Measurements from ENCODE around the gene MKNK1.

MKNK1 gene

DNA sequence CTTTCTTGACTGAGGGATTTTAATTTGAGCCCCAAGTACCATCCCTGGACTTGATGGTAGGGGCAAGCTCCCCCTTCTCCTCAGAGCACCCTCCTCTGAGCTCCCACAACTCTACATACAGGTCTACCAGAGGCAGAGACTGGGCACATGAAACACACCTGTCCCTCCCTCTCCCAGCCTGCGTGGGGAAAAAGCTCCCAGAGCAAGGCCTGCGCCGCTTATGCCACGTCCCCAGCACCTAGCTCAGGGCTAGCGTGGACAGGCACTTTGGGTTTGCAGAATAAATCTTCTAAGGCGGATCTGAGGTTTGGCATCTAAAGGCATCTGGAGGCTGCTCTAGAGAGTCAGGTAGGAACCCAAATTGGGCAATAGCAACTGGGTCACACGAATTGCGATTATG lies 45.1 kb downstream of the MKNK1 start:
- DNase-seq (ENCODE audit: low read depth), result no peak
- TF ChIP-seq POLR2A (IDR thresholded peaks at IDR 0.05; ENCODE audit: extremely low read depth, insufficient read length), result no peak
- TF ChIP-seq MYC (IDR thresholded peaks at IDR 0.05; ENCODE audit: low read depth, low read length), result no peak
- TF ChIP-seq, protein P1, sequence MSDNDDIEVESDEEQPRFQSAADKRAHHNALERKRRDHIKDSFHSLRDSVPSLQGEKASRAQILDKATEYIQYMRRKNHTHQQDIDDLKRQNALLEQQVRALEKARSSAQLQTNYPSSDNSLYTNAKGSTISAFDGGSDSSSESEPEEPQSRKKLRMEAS (IDR thresholded peaks at IDR 0.05; ENCODE audit: low read depth, low read length), result no peak
- TF ChIP-seq CTCF (IDR thresholded peaks at IDR 0.05; ENCODE audit: low read depth, low read length), result no peak
- H3K4me3 ChIP-seq (ENCODE audit: low read depth, low read length), result no peak overlapping the region

- H3K4me3 ChIP-seq (ENCODE audit: low read depth, low read length), result no peak overlapping the region
- DNase-seq (ENCODE audit: low read depth), result no peak
- TF ChIP-seq CTCF (IDR thresholded peaks at IDR 0.05; ENCODE audit: low read depth, low read length) (no peak), MYC (IDR thresholded peaks at IDR 0.05; ENCODE audit: low read depth, low read length) (no peak), POLR2A (IDR thresholded peaks at IDR 0.05; ENCODE audit: extremely low read depth, insufficient read length) (no peak)
- TF ChIP-seq, protein P1 (IDR thresholded peaks at IDR 0.05; ENCODE audit: low read depth, low read length), result no peak
Measured at GRCh38 chr1:46558141-46558963, 45.7 kb downstream of the MKNK1 start.

DNA sequence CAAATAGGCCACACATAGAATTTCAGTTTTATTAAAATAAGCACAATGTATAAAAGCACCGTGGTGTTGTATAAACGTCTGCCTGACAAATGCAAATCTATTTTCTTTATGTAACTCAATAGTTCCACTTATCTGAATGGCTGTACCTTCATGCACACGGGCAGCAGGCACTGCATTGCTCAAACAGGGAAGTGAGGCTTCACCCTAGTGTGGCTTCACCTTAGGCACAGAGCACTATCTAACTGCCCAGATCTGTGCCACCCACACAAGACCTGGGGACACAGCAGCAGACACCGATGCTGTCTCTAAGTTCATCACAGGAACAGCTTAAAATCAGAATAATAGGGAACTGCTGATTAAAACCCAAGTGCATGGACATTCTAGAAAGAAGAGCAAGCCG lies 46.7 kb downstream of the MKNK1 start:
- TF ChIP-seq, protein P1 (IDR thresholded peaks at IDR 0.05; ENCODE audit: low read depth, low read length), result no peak
- TF ChIP-seq CTCF (IDR thresholded peaks at IDR 0.05; ENCODE audit: low read depth, low read length) (no peak), POLR2A (IDR thresholded peaks at IDR 0.05; ENCODE audit: extremely low read depth, insufficient read length) (no peak), MYC (IDR thresholded peaks at IDR 0.05; ENCODE audit: low read depth, low read length) (no peak)
- no peak overlapping the region for H3K4me3 ChIP-seq (ENCODE audit: low read depth, low read length)
- DNase-seq (ENCODE audit: low read depth), result peak; percentile 16

DNA sequence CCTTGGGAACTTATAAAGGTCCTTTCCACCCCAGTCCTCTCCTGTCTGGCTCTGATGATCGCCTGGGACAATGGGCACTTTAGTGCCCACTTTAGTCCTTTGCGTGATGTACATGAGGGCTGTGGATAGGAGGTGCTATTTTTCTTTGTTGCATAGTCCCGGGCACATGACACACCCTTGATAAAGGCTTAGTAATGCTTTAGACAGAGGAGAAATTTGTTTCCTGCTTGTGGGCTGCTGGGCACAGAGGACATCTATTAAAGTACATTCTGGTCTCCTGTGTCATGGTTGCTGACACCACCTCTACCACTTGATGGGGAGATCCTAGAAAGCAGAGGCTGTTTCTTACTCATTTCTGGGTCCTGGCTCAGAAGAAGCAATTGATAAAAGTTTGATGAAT lies 47.2 kb downstream of the MKNK1 start:
- DNase-seq (ENCODE audit: low read depth), result peak; percentile 32
- no peak overlapping the region for H3K4me3 ChIP-seq (ENCODE audit: low read depth, low read length)
- TF ChIP-seq POLR2A (IDR thresholded peaks at IDR 0.05; ENCODE audit: extremely low read depth, insufficient read length) (no peak), CTCF (IDR thresholded peaks at IDR 0.05; ENCODE audit: low read depth, low read length) (no peak), MYC (IDR thresholded peaks at IDR 0.05; ENCODE audit: low read depth, low read length) (0 out of 2 replicates have a peak, but pooled peaks have one; percentile 16)
- TF ChIP-seq, protein P1 (IDR thresholded peaks at IDR 0.05; ENCODE audit: low read depth, low read length), result peak; percentile 56

DNA sequence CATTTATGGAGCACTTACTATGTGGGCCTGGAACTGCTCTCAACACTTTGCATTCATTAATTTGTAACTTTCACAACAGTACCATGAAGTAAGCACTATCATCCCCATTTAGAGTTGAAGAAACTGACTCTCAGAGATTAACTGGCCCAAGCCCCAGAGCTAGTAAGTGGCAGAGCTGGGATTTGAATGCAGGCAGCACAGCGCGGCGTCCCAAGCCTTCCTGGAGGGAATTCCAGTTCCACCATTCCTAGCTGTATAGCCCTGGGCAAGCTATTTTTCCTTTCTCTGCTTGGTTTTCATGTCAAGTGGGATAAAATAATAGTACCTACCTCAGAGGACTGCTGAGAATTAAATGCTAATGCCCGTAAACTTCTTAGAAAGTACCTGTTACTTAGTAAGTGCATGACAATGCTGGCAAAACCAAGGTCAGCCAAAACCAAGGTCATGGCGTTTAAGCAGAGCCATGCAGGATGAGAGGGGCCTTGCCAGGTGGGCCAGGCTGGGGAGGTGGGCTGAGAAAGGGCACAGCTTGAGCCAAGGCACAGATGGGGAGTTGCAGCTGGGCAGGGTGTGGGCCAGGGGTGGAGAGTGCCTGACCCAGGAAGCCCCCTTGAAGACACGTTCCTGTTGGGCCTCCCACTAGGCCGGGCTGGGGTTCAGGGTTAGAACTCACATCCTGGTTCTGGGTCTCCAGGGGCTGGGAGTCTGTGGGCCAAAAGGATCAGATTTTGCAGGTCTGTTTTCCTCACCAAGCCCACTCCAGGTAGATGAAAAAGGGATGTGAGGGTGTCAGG lies 48.0 kb downstream of the MKNK1 start:
- no peak overlapping the region for H3K4me3 ChIP-seq (ENCODE audit: low read depth, low read length)
- TF ChIP-seq, protein P1 (IDR thresholded peaks at IDR 0.05; ENCODE audit: low read depth, low read length), result no peak
- no peak for TF ChIP-seq CTCF (IDR thresholded peaks at IDR 0.05; ENCODE audit: low read depth, low read length)
- TF ChIP-seq MYC (IDR thresholded peaks at IDR 0.05; ENCODE audit: low read depth, low read length), result no peak
- no peak for DNase-seq (ENCODE audit: low read depth)
